Measurements from ENCODE around the gene PTGER4.
"Not testable (repeated sequence)": the region's sequence is repeated elsewhere in the genome, so short reads cannot be mapped to it uniquely, and the experiment has no call there.

Gene PTGER4

GRCh38 chr5:40694433-40694832, 14.7 kb downstream of the PTGER4 start:
- no peak for DNase-seq

DNA sequence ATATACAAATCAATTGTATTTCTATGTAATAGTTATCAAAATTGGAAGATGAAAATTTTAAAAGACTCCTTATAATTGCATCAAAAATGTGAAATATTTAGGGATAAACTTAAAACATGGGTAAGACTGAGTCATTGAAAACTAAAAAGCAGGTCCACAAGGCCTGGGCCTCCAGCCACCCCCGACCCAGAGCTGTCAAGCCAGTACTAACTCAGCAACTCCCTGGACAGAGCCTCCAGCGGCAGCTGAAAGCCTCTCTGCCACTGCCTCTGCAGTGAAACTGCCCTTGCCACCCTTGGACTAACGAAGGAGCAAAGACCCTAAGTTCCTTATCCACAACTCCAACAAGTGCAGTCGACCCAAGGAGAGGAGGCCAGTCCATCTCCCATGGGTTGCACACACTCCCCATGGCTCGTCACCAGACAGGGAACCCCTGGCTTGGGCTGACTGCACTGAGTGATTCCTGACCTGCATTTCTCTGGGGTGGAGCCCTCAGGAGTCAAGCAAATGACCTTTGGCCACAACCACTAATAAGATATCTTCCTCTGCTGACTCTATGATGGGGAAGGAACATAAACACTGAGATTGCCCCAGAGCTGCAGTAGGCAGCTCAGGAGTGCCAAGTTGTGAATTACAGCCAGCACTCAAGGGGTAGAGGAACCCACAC, 20.5 kb downstream of the PTGER4 start:
- no peak for DNase-seq

- DNase-seq: not testable (repeated sequence)
Measured at GRCh38 chr5:40702027-40702426, 22.3 kb downstream of the PTGER4 start.

DNA sequence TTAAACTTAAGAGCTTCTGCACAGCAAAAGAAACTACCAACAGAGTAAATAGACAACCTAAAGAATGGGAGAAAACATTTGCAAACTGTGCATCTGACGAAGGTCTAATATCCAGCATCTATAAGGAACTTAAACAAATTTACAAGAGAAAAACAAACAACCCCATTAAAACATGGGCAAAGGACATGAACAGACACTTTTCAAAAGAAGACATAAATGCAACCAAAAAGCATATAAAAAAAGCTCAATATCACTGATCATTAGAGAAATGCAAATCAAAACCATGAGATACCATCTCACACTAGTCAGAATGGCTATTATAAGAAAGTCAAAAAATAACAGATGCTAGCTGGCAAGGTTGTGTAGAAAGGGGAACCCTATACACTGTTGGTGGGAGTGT, 25.8 kb downstream of the PTGER4 start:
- DNase-seq: not testable (repeated sequence)

- DNase-seq: not testable (repeated sequence)
Measured at GRCh38 chr5:40710575-40710974, 30.9 kb downstream of the PTGER4 start.

GRCh38 chr5:40714001-40714400, 34.3 kb downstream of the PTGER4 start:
- DNase-seq: no peak

DNA sequence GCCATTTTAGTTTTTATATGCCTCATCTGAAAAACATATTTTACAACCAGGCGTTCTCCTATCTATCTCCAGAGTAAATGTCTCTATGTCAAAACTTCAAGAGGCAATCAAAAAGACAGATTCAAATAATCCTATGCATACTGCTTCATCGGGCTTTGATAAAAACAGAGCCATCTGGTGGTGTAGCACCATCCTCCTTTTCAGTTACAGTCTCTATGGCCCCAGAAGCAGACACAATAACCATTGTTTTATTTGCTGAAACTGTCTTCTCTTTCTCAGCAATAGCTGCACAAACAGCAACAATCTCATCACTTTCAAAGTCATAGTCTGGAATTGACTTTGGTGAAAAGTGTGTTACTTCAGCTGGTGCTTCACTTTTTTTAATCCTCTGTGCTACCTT, 36.3 kb downstream of the PTGER4 start:
- DNase-seq: peak; percentile 10

DNA sequence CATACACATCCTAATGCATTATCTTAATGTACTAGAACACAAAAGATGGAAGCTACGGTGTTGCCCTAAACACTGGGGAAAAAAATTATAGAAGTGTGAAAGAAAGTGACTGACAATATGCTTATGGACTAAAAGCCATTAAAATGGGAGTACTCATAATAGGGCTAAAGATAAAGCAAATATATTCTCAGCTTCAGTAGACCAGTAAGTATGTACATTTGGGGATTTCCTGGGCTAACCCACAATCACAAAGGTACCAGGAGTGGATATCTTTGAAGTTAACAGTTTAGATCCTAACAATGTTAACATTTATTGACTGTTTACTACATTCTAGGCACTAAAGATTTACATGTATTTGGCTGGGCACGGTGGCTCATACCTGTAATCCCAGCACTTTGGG, 36.9 kb downstream of the PTGER4 start:
- no peak for DNase-seq

GRCh38 chr5:40717281-40717680, 37.6 kb downstream of the PTGER4 start:
- DNase-seq: peak; percentile 59

DNA sequence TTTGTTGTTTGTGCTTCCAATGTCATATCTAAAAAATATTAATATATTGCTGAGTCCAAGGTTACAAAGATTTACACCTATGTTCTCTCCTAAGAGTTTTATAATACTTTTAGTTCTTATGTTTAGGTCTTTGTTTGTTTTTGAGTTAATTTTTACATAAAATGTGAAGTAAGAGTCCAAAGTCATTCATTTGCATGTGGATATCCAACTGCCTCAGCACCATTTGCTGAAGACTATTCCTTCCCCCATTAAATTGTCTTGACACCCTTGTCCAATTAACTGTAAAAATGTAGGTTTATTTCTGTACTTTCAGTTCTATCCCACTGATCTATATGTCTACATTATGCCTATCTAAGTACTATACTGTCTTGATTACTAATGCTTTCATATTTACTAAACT, 40.4 kb downstream of the PTGER4 start:
- DNase-seq: no peak

DNA sequence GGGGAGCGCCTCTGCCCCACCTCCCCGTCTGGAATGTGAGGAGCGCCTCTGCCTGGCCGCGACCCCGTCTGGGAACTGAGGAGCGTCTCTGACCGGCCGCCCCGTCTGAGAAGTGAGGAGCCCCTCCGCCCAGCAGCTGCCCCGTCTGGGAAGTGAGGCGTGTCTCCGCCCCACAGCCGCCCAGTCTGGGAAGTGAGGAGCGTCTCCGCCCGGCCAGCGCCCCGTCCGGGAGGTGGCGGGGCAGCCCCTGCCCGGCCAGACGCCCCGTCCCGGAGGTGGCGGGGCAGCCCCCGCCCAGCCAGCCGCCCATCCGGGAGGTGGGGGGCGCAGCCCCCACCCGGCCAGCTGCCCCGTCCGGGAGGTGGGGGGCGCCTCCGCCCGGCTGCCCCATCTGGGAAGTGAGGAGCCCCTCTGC, 42.8 kb downstream of the PTGER4 start:
- not testable (repeated sequence) for DNase-seq

DNA sequence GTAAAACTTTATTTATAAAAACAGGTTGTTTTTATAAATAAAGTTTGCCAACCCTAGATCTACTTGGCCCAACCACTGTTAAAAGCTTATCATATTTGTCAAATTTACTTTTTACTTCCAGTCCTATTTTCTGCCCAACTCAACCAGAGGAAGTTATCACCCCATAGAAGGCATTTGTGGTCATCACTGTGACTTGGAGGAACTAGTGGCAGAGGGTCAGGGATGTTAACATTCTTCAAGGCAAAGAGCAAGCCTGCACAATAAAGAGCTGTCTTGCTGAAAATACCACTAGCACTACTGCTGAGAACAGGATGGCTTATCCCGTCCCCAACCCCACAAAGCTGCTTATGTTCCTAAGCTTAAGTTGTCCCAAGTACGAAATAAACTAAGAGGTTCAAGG, 53.7 kb downstream of the PTGER4 start:
- DNase-seq: no peak

DNA sequence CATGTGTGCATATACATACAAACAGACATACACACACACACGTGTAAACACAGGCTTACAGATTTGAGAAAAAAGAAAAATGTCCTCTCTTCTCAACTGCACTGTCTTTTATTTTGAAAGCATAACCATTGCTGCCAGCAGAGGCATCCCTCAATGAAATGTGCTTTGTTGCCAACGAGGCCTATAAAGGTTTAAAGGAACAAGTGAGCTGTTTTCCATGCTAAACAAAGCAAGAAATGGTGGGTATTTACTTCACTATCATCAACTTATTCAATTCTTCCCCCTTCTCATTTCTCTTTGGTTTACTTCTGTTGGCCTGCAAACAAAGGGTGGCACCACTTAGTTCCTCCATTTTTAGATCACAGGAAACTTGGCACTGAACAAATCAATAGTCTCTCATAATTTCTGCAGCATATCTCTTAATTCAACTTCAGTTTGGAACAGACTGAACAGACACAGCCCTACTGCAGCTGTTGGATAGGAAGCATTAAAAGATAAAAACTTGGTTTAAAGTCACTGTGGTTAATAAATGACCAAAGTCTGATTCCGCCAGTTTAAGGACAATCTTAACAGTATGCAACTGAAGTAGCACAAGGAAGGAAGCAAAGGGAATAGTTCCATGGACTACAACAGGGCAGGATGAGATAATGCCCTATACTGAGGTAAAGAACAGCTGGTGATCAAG, 54.3 kb downstream of the PTGER4 start:
- no peak for DNase-seq

DNA sequence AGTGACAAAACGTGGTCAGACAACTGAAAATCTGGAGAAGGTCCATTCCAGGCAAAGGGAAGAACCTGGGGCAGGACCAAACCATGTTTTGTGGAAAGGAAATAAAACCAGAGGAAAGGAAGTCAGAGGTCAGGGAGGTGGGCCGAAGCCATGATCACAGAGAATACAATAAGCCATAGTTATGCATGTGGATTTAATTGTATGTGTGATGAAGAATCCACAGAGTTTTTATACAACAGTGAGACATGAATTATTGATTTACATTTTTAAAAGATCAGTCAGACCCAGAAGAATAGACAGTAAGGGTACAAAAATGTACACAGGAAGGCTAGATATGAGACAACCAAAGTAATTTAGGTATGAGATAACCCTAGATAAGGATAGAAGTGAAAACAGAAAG, 55.3 kb downstream of the PTGER4 start:
- DNase-seq: peak; percentile 67

GRCh38 chr5:40735609-40736008, 55.9 kb downstream of the PTGER4 start:
- no peak for DNase-seq

DNA sequence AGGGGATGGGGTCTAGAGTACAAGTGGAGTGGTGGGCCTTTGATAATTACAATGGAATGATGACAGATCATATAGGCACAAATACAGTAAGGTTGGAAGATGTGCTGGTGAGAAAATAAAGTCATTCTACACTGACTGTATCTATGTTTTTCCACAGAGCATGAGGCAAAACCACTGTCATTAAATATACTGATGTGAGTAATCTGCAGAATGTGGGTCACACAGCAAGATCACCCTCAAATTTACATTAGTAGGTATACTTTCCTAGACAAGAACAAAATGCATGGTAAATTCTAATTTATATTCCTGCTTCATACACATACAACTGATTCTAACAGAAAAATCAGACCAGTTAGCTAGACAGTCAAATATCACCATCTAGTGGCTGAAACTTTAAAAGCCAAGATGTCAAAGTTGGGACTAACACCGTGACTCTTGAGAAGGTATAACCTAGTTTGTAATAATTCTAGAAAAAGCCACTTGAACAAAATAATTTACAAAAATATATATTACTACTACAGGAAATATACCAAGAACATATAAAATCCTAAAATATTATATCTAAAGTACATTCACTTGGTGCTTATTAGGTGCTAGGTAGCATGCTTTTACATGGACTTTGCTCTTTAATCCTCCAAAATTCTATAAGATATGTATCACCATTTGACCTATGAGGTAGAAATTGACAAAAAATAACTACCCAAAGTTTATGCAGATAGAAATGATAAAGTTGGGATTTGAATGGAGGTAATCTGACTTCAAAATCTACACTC, 56.6 kb downstream of the PTGER4 start:
- DNase-seq: peak; percentile 63

GRCh38 chr5:40738502-40738901, 58.8 kb downstream of the PTGER4 start:
- peak; percentile 14 for DNase-seq
